HG03342 (cell line): ENCODE results near the gene SEMA5B.

Experiments
- ATAC-seq: cut with Tn5 transposase; IDR thresholded peaks from one replicate; pipeline ENCODE4 v1.9.1; 2021; ENCODE audit warnings: mild to moderate bottlenecking, moderate library complexity; ENCODE audit not compliant: unreplicated experiment

The SEMA5B gene

GRCh38 chr3:122928396-122929187 is 99.0 kb downstream of the SEMA5B start:
- ATAC-seq: no peak

- ATAC-seq: no peak
These were observed 99.8 kb downstream of the SEMA5B start for GRCh38 chr3:122927726-122928125.

- no peak for ATAC-seq
These were observed 100.8 kb downstream of the SEMA5B start for GRCh38 chr3:122926811-122927210.

- ATAC-seq: no peak
These were observed 101.2 kb downstream of the SEMA5B start for GRCh38 chr3:122926322-122926721.

- ATAC-seq: no peak
These were observed 101.8 kb downstream of the SEMA5B start for GRCh38 chr3:122925756-122926155.

GRCh38 chr3:122924056-122924455 is 103.5 kb downstream of the SEMA5B start:
- ATAC-seq: no peak

GRCh38 chr3:122923611-122924010 is 104.0 kb downstream of the SEMA5B start:
- no peak for ATAC-seq

- peak; percentile 56 for ATAC-seq
These were observed 105.5 kb downstream of the SEMA5B start for GRCh38 chr3:122921791-122922651.

- ATAC-seq: no peak
These were observed 106.6 kb downstream of the SEMA5B start for GRCh38 chr3:122920986-122921385.

- no peak for ATAC-seq
These were observed 108.3 kb downstream of the SEMA5B start for GRCh38 chr3:122919291-122919610.

- no peak for ATAC-seq
These were observed 108.8 kb downstream of the SEMA5B start for GRCh38 chr3:122918576-122919290.

- ATAC-seq: no peak
These were observed 110.2 kb downstream of the SEMA5B start for GRCh38 chr3:122917412-122917811.

GRCh38 chr3:122916580-122916979 is 111.0 kb downstream of the SEMA5B start:
- no peak for ATAC-seq

GRCh38 chr3:122916084-122916483 is 111.5 kb downstream of the SEMA5B start:
- no peak for ATAC-seq

GRCh38 chr3:122915300-122916055 is 112.1 kb downstream of the SEMA5B start:
- no peak for ATAC-seq

GRCh38 chr3:122913539-122914100 is 113.9 kb downstream of the SEMA5B start:
- no peak for ATAC-seq

- ATAC-seq: no peak
These were observed 114.6 kb downstream of the SEMA5B start for GRCh38 chr3:122912772-122913538.

- no peak for ATAC-seq
These were observed 115.7 kb downstream of the SEMA5B start for GRCh38 chr3:122911901-122912300.

GRCh38 chr3:122908251-122908650 is 119.3 kb downstream of the SEMA5B start:
- no peak for ATAC-seq

- ATAC-seq: no peak
These were observed 120.1 kb downstream of the SEMA5B start for GRCh38 chr3:122907471-122907870.
